GM23338 (cell line): ENCODE data around the gene MYO18B.

Source experiments
- CREB1 ChIP-seq: fragments of 250-450 bp; sonication (Bioruptor Pico); IDR thresholded peaks from 2 replicates; pipeline ENCODE4 v1.5.0; 2020; ENCODE audit warnings: low read depth, mild to moderate bottlenecking, moderate library complexity
- EZH2 ChIP-seq: fragments of 200-600 bp; sonication (generic); IDR thresholded peaks from one replicate; pipeline ENCODE4 v1.8.0; 2017; ENCODE audit warnings: antibody characterized with exemption, mild to moderate bottlenecking, low read depth; ENCODE audit not compliant: unreplicated experiment
- EZH2phosphoT487 ChIP-seq: fragments of 200-600 bp; sonication (generic); IDR thresholded peaks from one replicate; pipeline ENCODE4 v1.8.1; 2018; ENCODE audit warnings: antibody characterized with exemption; ENCODE audit not compliant: unreplicated experiment
- JUNB ChIP-seq: IDR thresholded peaks from one replicate; pipeline ENCODE4 v1.6.1; 2016; ENCODE audit warnings: antibody characterized with exemption; ENCODE audit not compliant: unreplicated experiment
- POLR2AphosphoS5 ChIP-seq: IDR thresholded peaks from 2 replicates; pipeline ENCODE4 v1.6.1; 2016; ENCODE audit warnings: antibody characterized with exemption, low read depth
- REST ChIP-seq: IDR thresholded peaks from one replicate; pipeline ENCODE4 v1.6.1; 2018; ENCODE audit warnings: antibody characterized with exemption; ENCODE audit not compliant: unreplicated experiment
- TF ChIP-seq, protein P1 (sequence below), 2 experiments: fragments of 200-600 bp in 1 of 2; sonication (generic) in 1 of 2; conservative IDR thresholded peaks; 2 replicates each; pipeline versions ENCODE4 v1.5.1 to v1.6.1; 2016 to 2017; ENCODE audit warnings: antibody characterized with exemption in 2 of 2, low read depth in 2 of 2, mild to moderate bottlenecking in 2 of 2, moderate library complexity in 1 of 2
- TF ChIP-seq, protein P2 (sequence below): fragments of 250-450 bp; sonication (Bioruptor Pico); IDR thresholded peaks from 2 replicates; pipeline ENCODE4 v1.5.0; 2020; ENCODE audit warnings: mild to moderate bottlenecking, moderate library complexity
- TF ChIP-seq, protein P3 (sequence below): IDR thresholded peaks from 2 replicates; pipeline ENCODE4 v1.6.1; 2016; ENCODE audit warnings: antibody characterized with exemption

DNA sequence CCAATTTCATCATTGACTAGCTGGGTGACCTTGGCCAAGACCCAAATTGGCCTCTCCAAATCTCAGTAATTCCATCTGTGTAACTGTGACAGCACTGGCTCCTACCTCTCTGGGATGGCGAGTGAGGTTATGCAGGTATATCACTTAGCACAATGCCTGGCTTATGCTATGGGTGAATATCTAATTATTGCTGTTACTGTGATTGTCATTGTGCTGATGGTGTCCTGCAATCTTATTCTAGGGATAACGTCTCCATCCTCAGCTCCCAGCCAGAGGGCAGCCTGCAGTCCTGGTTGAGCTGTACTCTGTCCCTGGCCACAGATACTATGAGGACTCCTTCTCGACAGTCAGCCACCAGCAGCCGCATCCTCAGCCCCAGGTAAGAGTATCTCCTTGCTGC lies 262.5 kb downstream of the MYO18B start:
- TF ChIP-seq, protein P1, sequence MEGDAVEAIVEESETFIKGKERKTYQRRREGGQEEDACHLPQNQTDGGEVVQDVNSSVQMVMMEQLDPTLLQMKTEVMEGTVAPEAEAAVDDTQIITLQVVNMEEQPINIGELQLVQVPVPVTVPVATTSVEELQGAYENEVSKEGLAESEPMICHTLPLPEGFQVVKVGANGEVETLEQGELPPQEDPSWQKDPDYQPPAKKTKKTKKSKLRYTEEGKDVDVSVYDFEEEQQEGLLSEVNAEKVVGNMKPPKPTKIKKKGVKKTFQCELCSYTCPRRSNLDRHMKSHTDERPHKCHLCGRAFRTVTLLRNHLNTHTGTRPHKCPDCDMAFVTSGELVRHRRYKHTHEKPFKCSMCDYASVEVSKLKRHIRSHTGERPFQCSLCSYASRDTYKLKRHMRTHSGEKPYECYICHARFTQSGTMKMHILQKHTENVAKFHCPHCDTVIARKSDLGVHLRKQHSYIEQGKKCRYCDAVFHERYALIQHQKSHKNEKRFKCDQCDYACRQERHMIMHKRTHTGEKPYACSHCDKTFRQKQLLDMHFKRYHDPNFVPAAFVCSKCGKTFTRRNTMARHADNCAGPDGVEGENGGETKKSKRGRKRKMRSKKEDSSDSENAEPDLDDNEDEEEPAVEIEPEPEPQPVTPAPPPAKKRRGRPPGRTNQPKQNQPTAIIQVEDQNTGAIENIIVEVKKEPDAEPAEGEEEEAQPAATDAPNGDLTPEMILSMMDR (conservative IDR thresholded peaks at IDR 0.05; ENCODE audit: low read depth in 2 of 2): no peak
- no peak for TF ChIP-seq POLR2AphosphoS5
- no peak for TF ChIP-seq EZH2
- TF ChIP-seq CREB1: no peak
- no peak for TF ChIP-seq EZH2phosphoT487
- TF ChIP-seq, protein P2, sequence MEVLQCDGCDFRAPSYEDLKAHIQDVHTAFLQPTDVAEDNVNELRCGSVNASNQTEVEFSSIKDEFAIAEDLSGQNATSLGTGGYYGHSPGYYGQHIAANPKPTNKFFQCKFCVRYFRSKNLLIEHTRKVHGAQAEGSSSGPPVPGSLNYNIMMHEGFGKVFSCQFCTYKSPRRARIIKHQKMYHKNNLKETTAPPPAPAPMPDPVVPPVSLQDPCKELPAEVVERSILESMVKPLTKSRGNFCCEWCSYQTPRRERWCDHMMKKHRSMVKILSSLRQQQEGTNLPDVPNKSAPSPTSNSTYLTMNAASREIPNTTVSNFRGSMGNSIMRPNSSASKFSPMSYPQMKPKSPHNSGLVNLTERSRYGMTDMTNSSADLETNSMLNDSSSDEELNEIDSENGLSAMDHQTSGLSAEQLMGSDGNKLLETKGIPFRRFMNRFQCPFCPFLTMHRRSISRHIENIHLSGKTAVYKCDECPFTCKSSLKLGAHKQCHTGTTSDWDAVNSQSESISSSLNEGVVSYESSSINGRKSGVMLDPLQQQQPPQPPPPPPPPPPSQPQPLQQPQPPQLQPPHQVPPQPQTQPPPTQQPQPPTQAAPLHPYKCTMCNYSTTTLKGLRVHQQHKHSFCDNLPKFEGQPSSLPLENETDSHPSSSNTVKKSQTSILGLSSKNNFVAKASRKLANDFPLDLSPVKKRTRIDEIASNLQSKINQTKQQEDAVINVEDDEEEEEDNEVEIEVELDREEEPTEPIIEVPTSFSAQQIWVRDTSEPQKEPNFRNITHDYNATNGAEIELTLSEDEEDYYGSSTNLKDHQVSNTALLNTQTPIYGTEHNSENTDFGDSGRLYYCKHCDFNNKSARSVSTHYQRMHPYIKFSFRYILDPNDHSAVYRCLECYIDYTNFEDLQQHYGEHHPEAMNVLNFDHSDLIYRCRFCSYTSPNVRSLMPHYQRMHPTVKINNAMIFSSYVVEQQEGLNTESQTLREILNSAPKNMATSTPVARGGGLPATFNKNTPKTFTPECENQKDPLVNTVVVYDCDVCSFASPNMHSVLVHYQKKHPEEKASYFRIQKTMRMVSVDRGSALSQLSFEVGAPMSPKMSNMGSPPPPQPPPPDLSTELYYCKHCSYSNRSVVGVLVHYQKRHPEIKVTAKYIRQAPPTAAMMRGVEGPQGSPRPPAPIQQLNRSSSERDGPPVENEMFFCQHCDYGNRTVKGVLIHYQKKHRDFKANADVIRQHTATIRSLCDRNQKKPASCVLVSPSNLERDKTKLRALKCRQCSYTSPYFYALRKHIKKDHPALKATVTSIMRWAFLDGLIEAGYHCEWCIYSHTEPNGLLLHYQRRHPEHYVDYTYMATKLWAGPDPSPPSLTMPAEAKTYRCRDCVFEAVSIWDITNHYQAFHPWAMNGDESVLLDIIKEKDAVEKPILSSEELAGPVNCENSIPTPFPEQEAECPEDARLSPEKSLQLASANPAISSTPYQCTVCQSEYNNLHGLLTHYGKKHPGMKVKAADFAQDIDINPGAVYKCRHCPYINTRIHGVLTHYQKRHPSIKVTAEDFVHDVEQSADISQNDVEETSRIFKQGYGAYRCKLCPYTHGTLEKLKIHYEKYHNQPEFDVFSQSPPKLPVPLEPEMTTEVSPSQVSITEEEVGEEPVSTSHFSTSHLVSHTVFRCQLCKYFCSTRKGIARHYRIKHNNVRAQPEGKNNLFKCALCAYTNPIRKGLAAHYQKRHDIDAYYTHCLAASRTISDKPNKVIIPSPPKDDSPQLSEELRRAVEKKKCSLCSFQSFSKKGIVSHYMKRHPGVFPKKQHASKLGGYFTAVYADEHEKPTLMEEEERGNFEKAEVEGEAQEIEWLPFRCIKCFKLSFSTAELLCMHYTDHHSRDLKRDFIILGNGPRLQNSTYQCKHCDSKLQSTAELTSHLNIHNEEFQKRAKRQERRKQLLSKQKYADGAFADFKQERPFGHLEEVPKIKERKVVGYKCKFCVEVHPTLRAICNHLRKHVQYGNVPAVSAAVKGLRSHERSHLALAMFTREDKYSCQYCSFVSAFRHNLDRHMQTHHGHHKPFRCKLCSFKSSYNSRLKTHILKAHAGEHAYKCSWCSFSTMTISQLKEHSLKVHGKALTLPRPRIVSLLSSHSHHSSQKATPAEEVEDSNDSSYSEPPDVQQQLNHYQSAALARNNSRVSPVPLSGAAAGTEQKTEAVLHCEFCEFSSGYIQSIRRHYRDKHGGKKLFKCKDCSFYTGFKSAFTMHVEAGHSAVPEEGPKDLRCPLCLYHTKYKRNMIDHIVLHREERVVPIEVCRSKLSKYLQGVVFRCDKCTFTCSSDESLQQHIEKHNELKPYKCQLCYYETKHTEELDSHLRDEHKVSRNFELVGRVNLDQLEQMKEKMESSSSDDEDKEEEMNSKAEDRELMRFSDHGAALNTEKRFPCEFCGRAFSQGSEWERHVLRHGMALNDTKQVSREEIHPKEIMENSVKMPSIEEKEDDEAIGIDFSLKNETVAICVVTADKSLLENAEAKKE (CRISPR knock-in tag): no peak
- TF ChIP-seq JUNB: no peak
- TF ChIP-seq REST: no peak
- TF ChIP-seq, protein P3, sequence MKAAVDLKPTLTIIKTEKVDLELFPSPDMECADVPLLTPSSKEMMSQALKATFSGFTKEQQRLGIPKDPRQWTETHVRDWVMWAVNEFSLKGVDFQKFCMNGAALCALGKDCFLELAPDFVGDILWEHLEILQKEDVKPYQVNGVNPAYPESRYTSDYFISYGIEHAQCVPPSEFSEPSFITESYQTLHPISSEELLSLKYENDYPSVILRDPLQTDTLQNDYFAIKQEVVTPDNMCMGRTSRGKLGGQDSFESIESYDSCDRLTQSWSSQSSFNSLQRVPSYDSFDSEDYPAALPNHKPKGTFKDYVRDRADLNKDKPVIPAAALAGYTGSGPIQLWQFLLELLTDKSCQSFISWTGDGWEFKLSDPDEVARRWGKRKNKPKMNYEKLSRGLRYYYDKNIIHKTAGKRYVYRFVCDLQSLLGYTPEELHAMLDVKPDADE: no peak
